Measurements from ENCODE around the gene MRC2.

MRC2 gene

DNA sequence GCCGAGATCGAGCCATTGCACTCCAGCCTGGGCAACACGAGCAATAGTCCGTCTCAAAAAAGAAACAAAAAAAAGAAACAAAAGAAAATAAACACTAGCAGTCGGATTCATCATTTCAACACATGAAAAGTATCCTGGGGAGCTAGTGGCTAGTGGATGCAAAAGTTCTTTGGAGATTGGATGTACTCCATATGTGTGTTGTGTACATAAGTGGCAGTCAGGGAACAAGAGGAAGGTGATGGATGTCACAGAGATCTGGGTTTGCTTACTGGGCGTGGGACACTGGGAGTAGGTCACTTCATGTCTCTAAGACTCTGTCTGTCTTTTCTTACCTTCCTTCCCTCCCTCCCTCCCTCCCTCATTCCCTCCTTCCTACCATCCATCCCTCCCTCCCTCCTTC is 35.4 kb downstream of the MRC2 start:
- DNase-seq: no peak

DNA sequence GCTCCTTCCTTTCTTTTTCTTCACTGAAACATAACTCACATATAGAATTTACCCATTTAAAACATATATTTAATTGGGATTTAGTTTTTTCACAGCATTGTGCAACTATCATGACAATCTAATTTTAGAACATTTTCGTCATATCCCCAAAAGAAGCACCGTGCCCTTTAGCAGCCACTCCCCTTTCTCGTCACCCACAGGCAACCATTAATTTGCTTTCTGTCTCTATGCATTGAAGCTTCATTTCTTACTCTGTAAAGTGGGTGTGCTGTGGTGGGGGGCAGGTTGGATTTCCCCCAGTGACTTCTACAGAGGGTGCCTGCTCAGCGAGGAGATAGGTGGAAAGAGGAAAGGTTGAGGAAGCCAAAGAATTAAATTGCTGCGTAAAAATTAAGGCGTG is 35.8 kb downstream of the MRC2 start:
- no peak for DNase-seq

DNA sequence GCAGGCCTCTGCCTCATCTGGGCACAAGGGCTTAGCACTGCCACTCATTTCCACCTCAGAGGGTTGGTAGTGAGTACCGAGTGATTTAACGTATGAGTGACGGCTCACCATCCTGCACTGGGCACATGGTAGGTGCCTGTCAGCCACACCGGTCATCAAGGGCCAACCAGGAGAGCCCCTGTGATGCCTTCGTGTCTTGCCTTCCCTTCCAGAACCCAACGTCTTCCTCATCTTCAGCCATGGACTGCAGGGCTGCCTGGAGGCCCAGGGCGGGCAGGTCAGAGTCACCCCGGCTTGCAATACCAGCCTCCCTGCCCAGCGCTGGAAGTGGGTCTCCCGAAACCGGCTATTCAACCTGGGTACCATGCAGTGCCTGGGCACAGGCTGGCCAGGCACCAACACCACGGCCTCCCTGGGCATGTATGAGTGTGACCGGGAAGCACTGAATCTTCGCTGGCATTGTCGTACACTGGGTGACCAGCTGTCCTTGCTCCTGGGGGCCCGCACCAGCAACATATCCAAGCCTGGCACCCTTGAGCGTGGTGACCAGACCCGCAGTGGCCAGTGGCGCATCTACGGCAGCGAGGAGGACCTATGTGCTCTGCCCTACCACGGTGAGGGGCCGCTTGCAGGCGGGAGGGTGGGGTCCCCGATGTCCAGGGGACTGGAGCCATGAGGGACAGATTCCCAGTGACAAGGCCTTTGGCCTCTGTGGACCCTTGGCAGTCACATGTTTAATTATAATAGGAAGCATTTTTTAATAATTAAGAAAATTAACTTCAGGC is 37.1 kb downstream of the MRC2 start:
- DNase-seq: no peak

- DNase-seq: no peak
These were observed 38.1 kb downstream of the MRC2 start for GRCh38 chr17:62665599-62665998.

DNA sequence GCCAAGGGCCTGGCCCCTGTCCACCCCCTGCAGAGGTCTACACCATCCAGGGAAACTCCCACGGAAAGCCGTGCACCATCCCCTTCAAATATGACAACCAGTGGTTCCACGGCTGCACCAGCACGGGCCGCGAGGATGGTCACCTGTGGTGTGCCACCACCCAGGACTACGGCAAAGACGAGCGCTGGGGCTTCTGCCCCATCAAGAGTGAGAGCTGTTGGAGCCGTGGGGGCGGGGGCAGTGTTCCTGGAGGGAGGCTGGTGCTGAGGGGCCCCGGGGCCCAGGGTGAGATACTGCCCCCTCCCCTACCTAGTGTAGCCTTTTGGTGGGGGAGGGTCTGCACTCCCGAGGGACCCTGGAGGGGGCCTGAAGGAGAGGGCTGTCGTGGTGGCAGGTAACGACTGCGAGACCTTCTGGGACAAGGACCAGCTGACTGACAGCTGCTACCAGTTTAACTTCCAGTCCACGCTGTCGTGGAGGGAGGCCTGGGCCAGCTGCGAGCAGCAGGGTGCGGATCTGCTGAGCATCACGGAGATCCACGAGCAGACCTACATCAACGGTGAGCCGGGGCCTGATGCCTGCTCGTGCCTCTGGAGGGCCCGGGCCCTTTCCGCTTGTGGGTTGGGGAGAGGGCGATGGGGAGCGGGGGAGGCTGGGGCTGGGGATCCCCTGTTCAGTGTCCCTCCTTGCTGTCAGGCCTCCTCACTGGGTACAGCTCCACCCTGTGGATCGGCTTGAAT is 38.8 kb downstream of the MRC2 start:
- DNase-seq: no peak

GRCh38 chr17:62666801-62667591 is 39.5 kb downstream of the MRC2 start:
- no peak for DNase-seq

DNA sequence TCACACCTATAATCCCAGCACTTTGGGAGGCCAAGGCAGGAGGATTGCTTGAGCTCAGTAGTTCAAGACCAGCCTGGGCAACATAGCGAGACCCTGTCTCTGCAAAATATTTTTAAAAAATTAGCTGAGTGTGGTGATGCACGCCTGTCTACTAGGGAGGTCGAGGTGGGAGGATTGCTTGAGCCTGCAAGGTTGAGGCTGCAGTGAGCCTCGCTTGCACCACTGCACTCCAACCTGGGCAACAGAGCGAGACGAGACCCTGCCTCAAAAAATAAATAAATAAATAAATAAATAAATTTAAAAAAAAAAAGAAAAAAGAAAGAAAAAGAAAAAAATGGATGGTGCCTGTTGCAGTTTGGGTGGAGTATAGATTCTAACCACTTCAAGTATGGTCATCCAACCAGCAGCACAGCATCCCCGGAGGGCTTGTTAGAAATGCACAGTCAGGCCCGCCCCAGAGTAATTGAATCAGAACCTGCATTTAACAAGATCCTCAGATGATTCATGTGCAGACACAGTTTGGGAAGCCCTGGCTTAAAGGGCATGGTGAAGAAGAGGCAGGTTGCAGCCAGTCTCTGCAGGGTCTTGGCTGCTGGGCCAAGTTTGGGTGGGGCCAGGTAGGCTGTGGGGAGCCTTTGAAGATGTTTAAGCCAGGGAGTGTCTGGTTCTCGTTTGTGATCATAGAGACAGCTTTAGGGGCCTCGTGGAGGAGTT is 40.8 kb downstream of the MRC2 start:
- DNase-seq: no peak

DNA sequence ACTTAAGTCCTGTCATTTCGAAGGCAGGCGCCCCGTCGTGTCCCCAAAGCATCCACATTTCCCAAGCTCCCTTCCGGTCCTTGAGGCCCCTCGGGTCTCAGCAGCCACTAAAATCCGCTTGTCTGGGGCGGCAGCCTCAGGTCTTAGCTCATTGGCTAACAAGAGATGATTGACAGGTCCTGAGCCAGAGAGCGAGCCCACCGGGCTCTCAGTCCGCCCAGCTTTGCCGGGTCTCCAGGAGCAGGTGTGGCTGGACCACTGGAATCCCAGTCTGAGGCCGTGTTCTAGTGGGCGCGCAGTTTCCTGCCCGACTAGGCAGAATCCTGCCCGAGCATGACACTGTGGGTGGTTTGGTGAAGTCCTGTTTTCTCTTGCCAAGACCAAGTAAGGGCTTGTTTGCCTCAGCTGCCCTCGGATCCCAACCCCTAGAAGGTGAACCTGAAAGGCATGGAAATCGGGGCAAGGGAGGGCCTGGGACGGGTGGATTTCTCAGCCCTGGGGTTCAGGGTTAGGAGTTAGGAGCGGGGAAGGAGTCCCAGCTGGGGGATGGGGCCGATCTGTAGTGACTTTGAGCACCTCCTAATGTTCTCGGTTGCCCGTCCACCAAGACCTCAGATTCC is 42.8 kb downstream of the MRC2 start:
- DNase-seq: no peak

DNA sequence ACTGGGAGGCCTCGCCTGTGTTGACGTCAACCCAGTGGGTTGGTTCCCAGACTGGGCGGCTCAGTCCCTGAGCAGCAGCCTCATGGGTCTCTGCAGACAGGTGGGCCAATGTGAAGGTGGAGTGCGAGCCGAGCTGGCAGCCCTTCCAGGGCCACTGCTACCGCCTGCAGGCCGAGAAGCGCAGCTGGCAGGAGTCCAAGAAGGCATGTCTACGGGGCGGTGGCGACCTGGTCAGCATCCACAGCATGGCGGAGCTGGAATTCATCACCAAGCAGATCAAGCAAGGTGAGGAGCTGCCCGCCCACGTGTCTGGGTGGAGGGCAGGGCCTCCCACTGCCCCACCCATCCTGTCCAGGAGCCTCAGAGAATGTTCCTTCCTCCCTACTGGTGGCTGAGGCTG is 44.1 kb downstream of the MRC2 start:
- peak; percentile 37 for DNase-seq

GRCh38 chr17:62672957-62673356 is 45.5 kb downstream of the MRC2 start:
- no peak for DNase-seq

DNA sequence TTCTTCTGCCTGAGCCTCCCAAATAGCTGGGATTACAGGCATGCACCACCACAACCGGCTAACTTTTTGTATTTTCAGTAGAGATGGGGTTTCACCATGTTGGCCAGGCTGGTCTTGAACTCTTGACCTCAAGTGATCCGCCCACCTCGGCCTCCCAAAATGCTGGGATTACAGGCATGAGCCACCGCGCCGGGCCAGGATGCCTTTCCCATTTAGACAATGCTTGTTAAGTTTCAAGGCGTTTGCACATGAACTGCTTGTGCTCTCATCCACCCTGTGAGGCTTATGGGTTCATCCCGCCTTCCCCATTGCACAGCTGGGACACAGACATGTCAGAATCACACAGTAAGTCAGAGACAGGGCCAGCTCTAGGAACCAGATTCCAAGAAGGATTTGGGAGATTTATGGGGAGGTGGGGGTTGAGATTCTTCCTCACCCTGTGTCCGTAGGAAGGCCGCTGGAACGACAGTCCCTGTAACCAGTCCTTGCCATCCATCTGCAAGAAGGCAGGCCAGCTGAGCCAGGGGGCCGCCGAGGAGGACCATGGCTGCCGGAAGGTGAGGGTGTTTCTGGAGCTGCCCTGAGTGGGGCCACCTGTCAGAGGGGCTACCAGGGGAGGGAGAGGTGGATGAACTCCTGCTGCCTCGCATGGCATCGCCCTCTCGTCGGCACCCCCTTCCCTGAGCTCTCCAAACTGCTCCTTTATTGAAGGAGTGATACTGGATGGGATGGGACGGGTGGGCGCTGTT is 46.3 kb downstream of the MRC2 start:
- DNase-seq: no peak

- no peak for DNase-seq
These were observed 46.9 kb downstream of the MRC2 start for GRCh38 chr17:62674363-62674739.

DNA sequence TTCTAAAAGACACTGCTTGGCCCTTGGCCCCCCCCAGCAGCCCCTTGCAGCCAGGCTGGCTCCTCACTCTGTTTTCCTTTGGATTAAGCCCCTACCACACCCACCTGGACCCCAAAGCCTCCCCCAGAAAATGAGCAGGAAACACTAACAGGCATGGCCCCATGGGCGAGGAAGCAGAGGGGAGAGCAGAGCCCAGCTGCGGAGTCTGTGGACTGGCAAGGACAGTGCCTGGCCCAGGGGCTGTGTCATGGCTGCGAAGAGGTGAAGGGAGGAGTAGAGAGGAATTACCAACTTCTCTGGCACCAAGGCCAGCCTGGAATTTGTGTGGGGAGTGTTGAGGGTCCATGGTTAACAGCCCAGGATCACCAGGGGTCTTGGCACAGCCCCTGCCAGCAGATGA is 47.4 kb downstream of the MRC2 start:
- no peak for DNase-seq

GRCh38 chr17:62675260-62675659 is 47.8 kb downstream of the MRC2 start:
- DNase-seq: peak; percentile 83

GRCh38 chr17:62675701-62676100 is 48.2 kb downstream of the MRC2 start:
- no peak for DNase-seq

GRCh38 chr17:62676231-62676943 is 48.9 kb downstream of the MRC2 start:
- DNase-seq: no peak

DNA sequence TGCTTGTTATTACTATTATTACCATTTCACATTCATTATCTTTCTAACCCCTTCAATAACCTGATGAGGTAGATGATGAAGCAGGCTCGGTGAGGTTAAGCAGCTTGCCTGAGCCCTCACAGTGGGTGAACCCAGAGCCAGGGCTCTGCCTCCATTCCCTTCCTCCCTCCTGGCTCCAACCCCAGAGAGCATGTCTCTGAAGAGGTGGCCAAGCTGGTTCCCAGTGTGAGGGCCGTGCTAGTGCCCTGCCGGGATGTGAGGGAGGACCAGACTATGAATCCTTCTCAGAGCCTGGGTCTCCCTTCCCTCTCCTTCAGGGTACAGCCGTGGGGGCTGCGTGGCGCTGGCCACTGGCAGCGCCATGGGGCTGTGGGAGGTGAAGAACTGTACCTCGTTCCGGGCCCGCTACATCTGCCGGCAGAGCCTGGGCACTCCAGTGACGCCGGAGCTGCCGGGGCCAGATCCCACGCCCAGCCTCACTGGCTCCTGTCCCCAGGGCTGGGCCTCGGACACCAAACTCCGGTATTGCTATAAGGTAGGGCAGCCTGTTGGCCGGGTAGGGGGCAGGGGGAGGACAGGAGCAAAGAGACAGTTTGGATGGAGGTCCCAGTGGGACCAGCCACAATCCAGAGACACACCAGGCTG is 49.6 kb downstream of the MRC2 start:
- DNase-seq: no peak

- no peak for DNase-seq
These were observed 50.9 kb downstream of the MRC2 start for GRCh38 chr17:62678214-62678919.

DNA sequence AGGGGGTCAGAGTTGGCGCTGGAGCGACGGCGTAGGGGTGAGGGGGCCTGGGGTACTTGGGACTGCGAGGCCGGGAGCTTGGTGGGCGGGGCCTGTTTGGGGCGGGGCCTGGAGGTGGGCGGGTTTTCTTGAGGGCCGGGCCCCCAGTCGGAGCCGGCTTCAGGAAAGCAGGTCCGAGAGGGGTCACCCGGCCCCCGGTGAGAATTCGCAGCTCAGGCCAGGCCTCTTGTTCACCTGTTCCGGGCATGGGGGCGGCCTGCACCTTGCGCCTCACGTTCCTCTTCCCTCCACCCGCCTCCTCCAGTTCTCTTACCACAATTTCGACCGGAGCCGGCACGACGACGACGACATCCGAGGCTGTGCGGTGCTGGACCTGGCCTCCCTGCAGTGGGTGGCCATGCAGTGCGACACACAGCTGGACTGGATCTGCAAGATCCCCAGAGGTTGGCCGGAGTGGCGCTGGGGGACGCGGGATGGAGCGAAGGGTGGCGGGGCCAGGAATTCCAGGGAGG is 52.5 kb downstream of the MRC2 start:
- no peak for DNase-seq
